Nephron progenitor cell (in vitro differentiated cells): Measurements from ENCODE around the gene TIAL1.

Experiments used
- DNase-seq: peaks from one replicate; pipeline ENCODE4 v3.0.0; 2021
- H3K27ac Mint-ChIP-seq: 2 replicates; pipeline ENCODE4 v1.8.0; 2021; ENCODE audit warnings: mild to moderate bottlenecking, moderate library complexity, mixed read lengths
- H3K27me3 Mint-ChIP-seq: 2 replicates; pipeline ENCODE4 v1.8.0; 2021; ENCODE audit warnings: mild to moderate bottlenecking, low read depth, mixed read lengths; ENCODE audit not compliant: poor library complexity
- H3K36me3 Mint-ChIP-seq: 2 replicates; pipeline ENCODE4 v1.8.0; 2021; ENCODE audit warnings: low read depth, mixed read lengths
- H3K4me1 Mint-ChIP-seq: 2 replicates; pipeline ENCODE4 v1.8.0; 2021; ENCODE audit warnings: mixed read lengths
- H3K4me3 Mint-ChIP-seq: 2 replicates; pipeline ENCODE4 v1.8.0; 2021; ENCODE audit warnings: mild to moderate bottlenecking, moderate library complexity, mixed read lengths
- H3K9me3 Mint-ChIP-seq: 2 replicates; pipeline ENCODE4 v1.8.0; 2021; ENCODE audit warnings: mild to moderate bottlenecking, moderate library complexity, mixed read lengths
- TF ChIP-seq, protein P1 (sequence below): fragments of 200-600 bp; sonication (generic); IDR thresholded peaks from 2 replicates; pipeline ENCODE4 v1.5.0; 2021; ENCODE audit warnings: antibody characterized with exemption

TIAL1 gene

DNA sequence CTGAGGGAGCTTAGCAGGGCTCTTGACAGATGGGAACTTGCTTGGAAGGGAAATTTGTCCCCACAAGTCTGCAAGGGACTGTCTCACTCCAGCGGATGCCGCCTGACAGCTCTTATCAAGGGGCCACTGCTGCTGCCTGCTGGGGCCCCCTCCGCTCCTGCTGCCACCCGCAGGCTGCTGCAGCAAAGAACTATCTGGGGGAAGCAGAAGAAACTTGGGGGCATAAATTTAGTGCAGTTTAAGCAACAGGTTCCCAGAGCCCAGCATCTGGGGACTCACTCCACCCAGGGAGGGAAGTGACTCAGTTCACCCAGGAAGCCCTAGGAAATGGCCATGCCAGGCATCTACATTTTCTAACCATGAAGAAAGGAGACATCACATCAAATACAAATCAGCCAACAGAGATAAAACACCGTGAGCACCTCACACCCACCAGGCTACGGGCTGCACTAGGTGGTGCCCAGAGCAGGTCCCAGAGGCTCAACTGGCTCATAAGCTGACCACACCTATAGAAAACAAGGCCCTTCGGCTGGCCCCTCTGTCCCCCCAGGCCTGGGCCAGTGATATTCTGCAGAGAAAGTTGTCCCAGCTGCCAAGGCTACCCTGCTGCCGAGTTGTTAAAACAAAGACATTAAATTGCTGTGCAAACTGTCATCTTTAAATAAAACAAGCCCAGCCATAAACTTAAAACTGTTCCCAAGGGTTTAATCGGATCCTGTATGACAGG, 58.0 kb downstream of the TIAL1 start:
- no peak for DNase-seq
- TF ChIP-seq, protein P1, sequence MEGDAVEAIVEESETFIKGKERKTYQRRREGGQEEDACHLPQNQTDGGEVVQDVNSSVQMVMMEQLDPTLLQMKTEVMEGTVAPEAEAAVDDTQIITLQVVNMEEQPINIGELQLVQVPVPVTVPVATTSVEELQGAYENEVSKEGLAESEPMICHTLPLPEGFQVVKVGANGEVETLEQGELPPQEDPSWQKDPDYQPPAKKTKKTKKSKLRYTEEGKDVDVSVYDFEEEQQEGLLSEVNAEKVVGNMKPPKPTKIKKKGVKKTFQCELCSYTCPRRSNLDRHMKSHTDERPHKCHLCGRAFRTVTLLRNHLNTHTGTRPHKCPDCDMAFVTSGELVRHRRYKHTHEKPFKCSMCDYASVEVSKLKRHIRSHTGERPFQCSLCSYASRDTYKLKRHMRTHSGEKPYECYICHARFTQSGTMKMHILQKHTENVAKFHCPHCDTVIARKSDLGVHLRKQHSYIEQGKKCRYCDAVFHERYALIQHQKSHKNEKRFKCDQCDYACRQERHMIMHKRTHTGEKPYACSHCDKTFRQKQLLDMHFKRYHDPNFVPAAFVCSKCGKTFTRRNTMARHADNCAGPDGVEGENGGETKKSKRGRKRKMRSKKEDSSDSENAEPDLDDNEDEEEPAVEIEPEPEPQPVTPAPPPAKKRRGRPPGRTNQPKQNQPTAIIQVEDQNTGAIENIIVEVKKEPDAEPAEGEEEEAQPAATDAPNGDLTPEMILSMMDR: no peak
- peaks cover 59% of the 10 kb centered on the region for H3K4me1 Mint-ChIP-seq
- peak overlapping the region; percentile 92 for H3K27ac Mint-ChIP-seq
- no peaks in the 10 kb centered on the region for H3K36me3 Mint-ChIP-seq
- peaks cover 56% of the 10 kb centered on the region for H3K27me3 Mint-ChIP-seq
- H3K9me3 Mint-ChIP-seq: no peaks in the 10 kb centered on the region
- H3K4me3 Mint-ChIP-seq: no peak overlapping the region

DNA sequence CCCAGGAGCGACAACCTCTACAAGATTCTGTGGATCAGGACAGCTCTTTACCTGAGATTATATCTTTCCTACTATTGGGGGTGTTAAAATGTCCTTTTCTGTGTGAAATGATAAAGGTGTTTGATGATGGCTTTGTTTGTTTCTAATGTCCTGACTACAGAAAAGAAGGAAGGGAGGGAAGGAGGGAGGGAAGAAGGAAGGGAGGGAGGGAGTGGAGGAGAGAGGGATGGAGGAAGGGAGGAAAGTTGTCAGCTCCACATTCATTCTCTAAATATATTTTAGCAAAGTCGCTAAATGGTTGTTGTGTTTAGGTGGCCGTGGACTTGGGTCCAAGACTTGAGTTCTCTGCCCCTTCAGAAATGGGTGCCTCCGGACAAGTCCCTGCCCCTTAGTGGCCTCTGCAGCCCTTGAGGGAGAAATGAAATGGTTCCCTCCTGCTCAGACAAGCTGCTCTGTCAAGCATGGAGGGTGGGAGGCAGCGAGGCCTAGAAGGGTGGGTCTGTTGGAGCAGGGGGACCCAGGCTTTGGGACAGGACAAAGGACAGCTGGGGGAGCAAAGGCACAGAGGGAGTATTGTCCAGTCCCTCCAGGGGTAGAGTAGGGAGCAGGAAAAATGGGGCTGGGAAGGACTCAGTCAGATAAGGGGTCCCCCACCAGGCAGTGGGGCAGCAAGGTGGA, 58.7 kb downstream of the TIAL1 start:
- peak overlapping the region; percentile 40 for H3K4me3 Mint-ChIP-seq
- no peaks in the 10 kb centered on the region for H3K36me3 Mint-ChIP-seq
- peak overlapping the region; percentile 92 for H3K27ac Mint-ChIP-seq

DNA sequence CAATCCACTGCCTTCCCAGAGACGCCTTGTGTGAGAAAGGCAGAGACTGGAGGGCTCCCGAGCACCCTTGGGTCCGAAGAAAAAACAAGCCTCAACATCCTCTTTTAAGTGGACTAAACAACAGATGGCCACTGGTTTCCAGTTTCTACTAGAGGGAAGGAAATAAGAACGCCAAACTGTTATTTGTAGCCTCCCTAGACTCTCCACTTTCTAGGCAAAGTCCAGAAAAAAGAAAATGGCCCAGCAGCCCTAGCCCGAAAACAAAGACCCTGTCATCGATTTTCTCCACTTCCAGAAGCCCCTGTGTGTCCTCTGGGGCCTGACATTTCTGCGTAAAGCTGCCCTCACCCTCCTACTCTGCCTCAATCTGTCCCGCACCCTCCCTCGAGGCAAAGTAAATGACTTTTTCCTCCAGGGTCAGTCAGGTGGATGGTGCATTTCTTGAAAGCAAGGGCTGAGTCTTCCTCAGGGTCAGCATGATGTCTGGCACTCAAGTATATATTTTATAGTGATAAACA, 60.2 kb downstream of the TIAL1 start:
- no peaks in the 10 kb centered on the region for H3K36me3 Mint-ChIP-seq
- peaks cover 41% of the 10 kb centered on the region for H3K27me3 Mint-ChIP-seq
- H3K4me1 Mint-ChIP-seq: peaks cover 52% of the 10 kb centered on the region
- TF ChIP-seq, protein P1: no peak
- H3K27ac Mint-ChIP-seq: peak overlapping the region; percentile 73
- no peaks in the 10 kb centered on the region for H3K9me3 Mint-ChIP-seq
- H3K4me3 Mint-ChIP-seq: peak overlapping the region; percentile 4
- DNase-seq: no peak

More for the DNA sequence above, 58.7 kb downstream of the TIAL1 start:
- TF ChIP-seq, protein P1: no peak
- Mint-ChIP-seq H3K4me1 (peaks cover 53% of the 10 kb centered on the region), H3K27me3 (peaks cover 49% of the 10 kb centered on the region), H3K9me3 (no peaks in the 10 kb centered on the region)
- DNase-seq: no peak

DNA sequence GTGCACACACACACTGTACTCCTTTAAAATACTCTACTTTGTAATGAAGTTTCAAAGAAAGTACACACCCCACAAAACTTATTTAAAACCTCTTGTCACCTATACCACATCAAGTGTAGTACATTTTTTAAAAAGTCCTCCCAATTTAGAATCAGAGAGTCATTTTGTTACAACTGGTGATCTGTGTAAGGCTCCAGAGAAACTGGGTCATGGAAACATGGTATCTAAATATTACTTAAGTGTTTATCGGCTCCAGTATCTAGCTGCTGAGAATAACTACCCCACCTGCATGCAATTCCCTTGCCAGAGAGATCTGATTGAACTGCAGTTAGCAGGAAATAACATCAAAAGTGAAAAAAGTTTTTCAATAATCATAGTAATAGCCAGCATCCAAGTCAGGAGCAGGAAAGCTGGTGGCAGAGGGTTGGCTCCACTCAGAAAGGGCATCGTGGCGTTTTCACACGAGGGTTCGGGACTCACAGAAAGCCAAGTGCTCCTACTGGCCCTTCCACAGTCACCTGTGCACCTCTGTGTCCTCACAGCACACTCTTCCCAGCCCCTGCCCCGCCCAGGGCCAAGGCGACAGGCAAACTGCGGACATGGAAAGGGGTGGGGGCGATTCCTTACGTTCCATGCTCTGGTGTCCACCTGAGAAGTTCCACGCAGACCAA, 60.8 kb downstream of the TIAL1 start:
- H3K4me3 Mint-ChIP-seq: no peak overlapping the region
- TF ChIP-seq, protein P1: no peak
- peaks cover 35% of the 10 kb centered on the region for H3K27me3 Mint-ChIP-seq
- H3K36me3 Mint-ChIP-seq: no peaks in the 10 kb centered on the region
- peak overlapping the region; percentile 73 for H3K27ac Mint-ChIP-seq
- peaks cover 52% of the 10 kb centered on the region for H3K4me1 Mint-ChIP-seq
- no peak for DNase-seq
- H3K9me3 Mint-ChIP-seq: no peaks in the 10 kb centered on the region

DNA sequence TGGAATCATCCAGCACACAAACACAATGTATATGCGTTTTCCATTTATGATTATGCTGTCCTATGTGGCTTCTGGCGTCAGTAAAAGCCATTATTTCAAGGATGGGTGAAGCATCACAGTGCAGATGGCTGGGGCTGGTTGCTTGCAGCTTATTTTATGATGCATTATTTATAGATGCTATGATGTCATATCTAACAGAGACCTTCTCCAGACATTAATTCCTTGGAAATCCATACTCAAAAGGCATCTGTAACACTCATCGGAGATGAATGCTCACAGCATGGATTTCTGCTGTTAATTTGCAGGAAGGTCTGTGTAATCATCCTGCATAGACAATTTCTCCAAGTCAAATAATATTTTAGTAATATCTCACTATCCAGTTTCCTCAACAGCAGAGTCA, 61.5 kb downstream of the TIAL1 start:
- H3K27me3 Mint-ChIP-seq: peaks cover 29% of the 10 kb centered on the region
- no peak overlapping the region for H3K4me3 Mint-ChIP-seq
- no peak overlapping the region for H3K27ac Mint-ChIP-seq
- no peaks in the 10 kb centered on the region for H3K9me3 Mint-ChIP-seq
- DNase-seq: no peak
- TF ChIP-seq, protein P1: no peak
- peaks cover 49% of the 10 kb centered on the region for H3K4me1 Mint-ChIP-seq
- no peaks in the 10 kb centered on the region for H3K36me3 Mint-ChIP-seq
